B cell (primary cell): ENCODE results near the gene RETREG1. TPM values are rescaled to one million over a fixed set of nuclear protein-coding genes. Genes with fewer than 3 reads are reported as not detected.

Source experiments
- ATAC-seq: fragments of 200-7000 bp; cut with Tn5 transposase; one replicate; pipeline ENCODE4 v1.10.0; 2021; ENCODE audit warnings: low read depth, mild to moderate bottlenecking, moderate number of reproducible peaks, moderate library complexity
- CTCF ChIA-PET: fragments of 350-600 bp; sonication (Branson Sonifier 250); formaldehyde crosslinking; loops from one replicate; lab custom pipeline; 2021; ENCODE audit warnings: antibody characterized with exemption, inconsistent platforms; lab: Charles Lee
- POLR2A ChIA-PET: fragments of 350-600 bp; sonication (Branson Sonifier 250); formaldehyde crosslinking; loops from one replicate; lab custom pipeline; 2021; ENCODE audit warnings: antibody characterized with exemption; lab: Charles Lee
- DNase-seq: peaks from one replicate; pipeline ENCODE4 v3.0.0; 2013
- H2AFZ ChIP-seq: 2 replicates; pipeline ENCODE4 v1.6.1; 2012; ENCODE audit warnings: mild to moderate bottlenecking, low read depth, low read length; ENCODE audit not compliant: insufficient read depth, poor library complexity, severe bottlenecking
- H3K27ac ChIP-seq, 2 donors: 1 replicate in 1 of 2; 2 replicates in 1 of 2; pipeline ENCODE4 v1.5.1; 2012 to 2013; ENCODE audit warnings: low read length in 2 of 2, mild to moderate bottlenecking in 2 of 2, moderate library complexity in 1 of 2
- H3K27me3 ChIP-seq, 4 experiments: fragments of 200-600 bp in 1 of 4; sonication (generic) in 1 of 4; replicated peaks in 1 of 4; 1 replicate in 2 of 4; 2 replicates in 2 of 4; pipeline versions ENCODE4 v1.6.1 to v1.7.0; 2013 to 2016; ENCODE audit warnings: low read length in 3 of 4, mild to moderate bottlenecking in 2 of 4, mixed read lengths in 1 of 4, moderate library complexity in 1 of 4; ENCODE audit not compliant: insufficient read depth in 4 of 4, control insufficient read depth in 3 of 4; ENCODE audit errors: control extremely low read depth in 1 of 4
- H3K36me3 ChIP-seq, 2 experiments: replicated peaks in 1 of 2; 1 replicate in 1 of 2; 2 replicates in 1 of 2; pipeline versions ENCODE4 v1.6.1 to v1.7.1; 2013; ENCODE audit warnings: low read length in 1 of 2; ENCODE audit not compliant: insufficient read depth in 2 of 2, control insufficient read depth in 1 of 2; ENCODE audit errors: control extremely low read depth in 1 of 2, extremely low read depth in 1 of 2
- H3K4me1 ChIP-seq, 2 donors: fragments of 200-600 bp in 1 of 2; sonication (generic) in 1 of 2; 1 replicate in 1 of 2; 2 replicates in 1 of 2; pipeline versions ENCODE4 v1.5.1 to v1.6.1; 2013 to 2017; ENCODE audit warnings: low read length in 2 of 2; ENCODE audit not compliant: control insufficient read depth in 2 of 2, insufficient read depth in 2 of 2
- H3K4me2 ChIP-seq: replicated peaks from 2 replicates; pipeline ENCODE3; 2012; ENCODE audit warnings: mild to moderate bottlenecking, low read depth, low read length; ENCODE audit not compliant: poor library complexity, severe bottlenecking
- H3K4me3 ChIP-seq, 5 experiments: fragments of 200-600 bp in 1 of 5; sonication (generic) in 1 of 5; 1 replicate in 3 of 5; 2 replicates in 2 of 5; pipeline versions ENCODE4 v1.5.1 to v1.7.0; 2011 to 2016; ENCODE audit warnings: low read length in 4 of 5, mild to moderate bottlenecking in 4 of 5, low read depth in 2 of 5, control low read depth in 1 of 5, moderate library complexity in 1 of 5; ENCODE audit not compliant: insufficient read depth in 1 of 5; ENCODE audit errors: control extremely low read depth in 1 of 5, extremely low read depth in 1 of 5
- H3K79me2 ChIP-seq: fragments of 200-600 bp; sonication (generic); one replicate; pipeline ENCODE4 v1.6.0; 2016; ENCODE audit warnings: low read length; ENCODE audit not compliant: control insufficient read depth, insufficient read depth
- H3K9ac ChIP-seq: fragments of 200-600 bp; sonication (generic); 2 replicates; pipeline ENCODE4 v1.6.1; 2017; ENCODE audit warnings: mild to moderate bottlenecking, low read length, moderate library complexity
- H3K9me3 ChIP-seq, 3 donors: one replicate each; pipeline versions ENCODE4 v1.6.1 to v1.7.1; 2013; ENCODE audit warnings: low read length in 2 of 3; ENCODE audit not compliant: control insufficient read depth in 2 of 3, insufficient read depth in 1 of 3; ENCODE audit errors: control extremely low read depth in 1 of 3
- H4K20me1 ChIP-seq: 2 replicates; pipeline ENCODE4 v1.6.0; 2012; ENCODE audit warnings: mild to moderate bottlenecking, low read length; ENCODE audit not compliant: insufficient read depth, control insufficient read depth, poor library complexity, severe bottlenecking
- H3K27ac Mint-ChIP-seq: one replicate; pipeline ENCODE4 v1.8.0; 2021; ENCODE audit warnings: mixed read lengths
- H3K27me3 Mint-ChIP-seq: one replicate; pipeline ENCODE4 v1.8.0; 2021; ENCODE audit warnings: mixed read lengths
- H3K4me1 Mint-ChIP-seq: one replicate; pipeline ENCODE4 v1.8.0; 2021; ENCODE audit warnings: mixed read lengths
- H3K4me3 Mint-ChIP-seq: one replicate; pipeline ENCODE4 v1.8.0; 2021; ENCODE audit warnings: mixed read lengths
- H3K9me3 Mint-ChIP-seq: one replicate; pipeline ENCODE4 v1.8.0; 2022; ENCODE audit warnings: mixed read lengths; ENCODE audit not compliant: insufficient read depth
- EZH2 ChIP-seq: IDR thresholded peaks from 2 replicates; pipeline ENCODE4 v1.6.1; 2012; ENCODE audit warnings: borderline replicate concordance, low read depth, mild to moderate bottlenecking, moderate library complexity, low read length; ENCODE audit not compliant: insufficient read depth, poor library complexity, severe bottlenecking
- WGBS: methylation state at CpG from one replicate; pipeline ENCODE4 v1.1.5; 2013; ENCODE audit warnings: missing lambda C conversion rate; ENCODE audit not compliant: insufficient coverage; 5-methylcytosine and 5-hydroxymethylcytosine counted together
- intact Hi-C: fragments of 100-400 bp; cut with micrococcal nuclease; formaldehyde crosslinking; loops from one replicate; pipeline ENCODE4 v1.10.0; 2022
- polyA plus RNA-seq: library from polyadenylated mRNA; depleted of rRNA; stranded (reverse); fragments of >200 nt; gene quantifications from 2 replicates; pipeline ENCODE4 v1.2.3, GENCODE V29; 2012
- total RNA-seq, 2 donors: library from RNA; stranded (reverse); fragments of 120-200 nt in 1 of 2; gene quantifications; 1 replicate in 1 of 2; 2 replicates in 1 of 2; pipeline versions ENCODE4 v1.2.3 to v1.2.4, GENCODE V29; 2013 to 2022
- TF ChIP-seq, protein P1 (sequence below): fragments of 200-600 bp; IDR thresholded peaks from one replicate; pipeline ENCODE4 v1.8.0; 2022; ENCODE audit warnings: antibody characterized with exemption, mild to moderate bottlenecking

RETREG1 gene
- total and polyA plus RNA-seq, 2 donors (not counting 1 experiment from before 2014, with no cell fraction given), result 5.1 to 12.9 TPM

DNA sequence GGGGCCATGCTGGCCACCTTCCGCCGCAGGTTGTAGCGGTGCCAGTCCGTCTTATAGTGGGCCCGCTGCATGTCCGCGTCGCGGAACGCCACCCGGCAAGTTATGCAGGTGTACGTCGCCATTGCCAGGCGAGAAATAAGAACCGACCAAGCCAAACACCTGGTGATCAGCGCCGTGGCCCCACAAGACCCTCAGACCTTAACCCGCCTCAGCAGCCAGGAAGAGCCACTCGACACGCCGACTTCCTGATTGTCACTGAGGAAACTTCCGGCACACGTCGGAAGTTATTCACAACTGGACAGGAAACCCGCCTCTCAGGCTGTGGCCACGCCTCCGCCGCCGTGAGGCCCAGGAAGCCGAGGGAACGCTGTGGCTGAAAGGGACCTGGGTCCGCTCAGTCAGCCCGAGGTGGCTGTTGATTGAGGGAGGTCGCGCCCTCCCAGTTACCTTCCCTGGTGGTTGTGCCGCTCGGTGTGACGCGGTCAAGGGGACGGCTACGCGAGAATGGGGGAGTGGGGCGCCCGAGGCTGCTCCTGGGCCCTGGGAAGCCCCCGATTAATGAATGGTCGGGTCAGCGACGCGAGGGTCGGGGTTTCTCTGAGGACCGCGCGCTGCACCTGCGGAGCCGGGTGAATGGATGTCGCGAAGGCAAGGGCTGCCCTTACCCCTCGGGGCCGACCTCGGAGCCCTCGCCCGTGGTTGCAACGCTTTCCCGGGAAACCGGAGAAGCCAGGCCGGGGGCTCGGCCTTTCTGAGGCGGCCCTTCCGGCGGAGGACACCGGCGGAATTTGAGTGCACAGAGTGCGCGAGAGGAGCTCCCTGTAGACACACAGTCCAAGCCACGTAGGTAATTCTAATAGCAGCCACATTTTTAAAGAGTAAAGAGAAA lies 151.0 kb downstream of the RETREG1 start, which contains the start of gene ZNF622:
Gene ZNF622 (minus strand): TSS at position 257 of the 889 bp plus-strand sequence. CDS start 135 bp downstream, at position 122.
- POLR2A ChIA-PET, result interaction anchor here (1.0 to 1.2 kb wide), 2 partner anchors 10 kb away, joined by 3 to 4 read pairs; no protein-coding TSS in a partner anchor
- TF ChIP-seq, protein P1, sequence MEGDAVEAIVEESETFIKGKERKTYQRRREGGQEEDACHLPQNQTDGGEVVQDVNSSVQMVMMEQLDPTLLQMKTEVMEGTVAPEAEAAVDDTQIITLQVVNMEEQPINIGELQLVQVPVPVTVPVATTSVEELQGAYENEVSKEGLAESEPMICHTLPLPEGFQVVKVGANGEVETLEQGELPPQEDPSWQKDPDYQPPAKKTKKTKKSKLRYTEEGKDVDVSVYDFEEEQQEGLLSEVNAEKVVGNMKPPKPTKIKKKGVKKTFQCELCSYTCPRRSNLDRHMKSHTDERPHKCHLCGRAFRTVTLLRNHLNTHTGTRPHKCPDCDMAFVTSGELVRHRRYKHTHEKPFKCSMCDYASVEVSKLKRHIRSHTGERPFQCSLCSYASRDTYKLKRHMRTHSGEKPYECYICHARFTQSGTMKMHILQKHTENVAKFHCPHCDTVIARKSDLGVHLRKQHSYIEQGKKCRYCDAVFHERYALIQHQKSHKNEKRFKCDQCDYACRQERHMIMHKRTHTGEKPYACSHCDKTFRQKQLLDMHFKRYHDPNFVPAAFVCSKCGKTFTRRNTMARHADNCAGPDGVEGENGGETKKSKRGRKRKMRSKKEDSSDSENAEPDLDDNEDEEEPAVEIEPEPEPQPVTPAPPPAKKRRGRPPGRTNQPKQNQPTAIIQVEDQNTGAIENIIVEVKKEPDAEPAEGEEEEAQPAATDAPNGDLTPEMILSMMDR, result no peak
- TF ChIP-seq EZH2, result no peak

More for the DNA sequence above, 151.0 kb downstream of the RETREG1 start, which contains the start of gene ZNF622:
- Mint-ChIP-seq H3K9me3 (no peaks in the 10 kb centered on the region), H3K27me3 (no peaks in the 10 kb centered on the region), H3K4me1 (peaks cover 78% of the 10 kb centered on the region), H3K4me3 (peak within 1 kb of the TSS; percentile 96), H3K27ac (peak within 1 kb of the TSS; percentile 94)
- peak; percentile 92 for DNase-seq
- WGBS, result under 1% methylated on average over 70 of the region's 75 CpGs
- no peaks in the 10 kb centered on the region for H3K9me3 ChIP-seq
- H3K27ac ChIP-seq, result peak within 1 kb of the TSS; percentile 79 to 90
- H3K4me1 ChIP-seq, result peaks cover 42 to 43% of the 10 kb centered on the region in 2 donors
- no peaks in the 10 kb centered on the region for H3K27me3 ChIP-seq
- intact Hi-C loops, result loop anchor here (1.0 to 10.0 kb wide), 7 partner anchors 9 to 1801 kb away; partner anchors contain the start of genes OTULIN and RETREG1
- H3K79me2 ChIP-seq, result peaks cover 60% of the 10 kb centered on the region
- peak within 1 kb of the TSS; percentile 95 for H3K4me2 ChIP-seq
- peak within 1 kb of the TSS; percentile 90 to 98 (median 96) for H3K4me3 ChIP-seq
- peaks cover 6 to 29% of the 10 kb centered on the region in 2 experiments for H3K36me3 ChIP-seq
- peak within 1 kb of the TSS; percentile 97 for H2AFZ ChIP-seq
- peaks cover 42% of the 10 kb centered on the region for H4K20me1 ChIP-seq
- ATAC-seq, result peak; percentile 96
- peak within 1 kb of the TSS; percentile 96 for H3K9ac ChIP-seq
- CTCF ChIA-PET, result interaction anchor here (0.9 to 2.9 kb wide), 2 partner anchors 10 to 11 kb away, joined by 3 to 15 read pairs; no protein-coding TSS in a partner anchor
